SJCRH30 (cell line): Measurements from ENCODE around the gene DNAH1. TPM values are rescaled to one million over a fixed set of nuclear protein-coding genes. Genes with fewer than 3 reads are reported as not detected.
A peak's percentile ranks its signal among the peaks of the same experiment; 100 is the strongest.

Source experiments
- DNase-seq, 2 experiments: peaks; one replicate each; pipeline ENCODE4 v3.0.0-alpha.2; 2015 to 2020
- H3K27ac ChIP-seq: fragments of 250-450 bp; sonication (Bioruptor Pico); 2 replicates; pipeline ENCODE4 v1.5.1; 2020; ENCODE audit warnings: mild to moderate bottlenecking, moderate library complexity
- H3K27me3 ChIP-seq: fragments of 250-450 bp; sonication (Bioruptor Pico); 2 replicates; pipeline ENCODE4 v1.5.1; 2020; ENCODE audit warnings: mild to moderate bottlenecking, moderate library complexity
- H3K36me3 ChIP-seq: fragments of 250-450 bp; sonication (Bioruptor Pico); 2 replicates; pipeline ENCODE4 v1.5.1; 2020; ENCODE audit warnings: mild to moderate bottlenecking, moderate library complexity
- H3K4me1 ChIP-seq: fragments of 250-450 bp; sonication (Bioruptor Pico); 2 replicates; pipeline ENCODE4 v1.5.1; 2020; ENCODE audit warnings: mild to moderate bottlenecking, moderate library complexity
- H3K4me3 ChIP-seq: fragments of 250-450 bp; sonication (Bioruptor Pico); 2 replicates; pipeline ENCODE4 v1.5.1; 2020; ENCODE audit warnings: mild to moderate bottlenecking, moderate library complexity
- H3K9me3 ChIP-seq: fragments of 250-450 bp; sonication (Bioruptor Pico); replicated peaks from 2 replicates; pipeline ENCODE4 v1.5.1; 2020; ENCODE audit warnings: mild to moderate bottlenecking, moderate library complexity
- total RNA-seq: library from RNA; depleted of rRNA; stranded (reverse); fragments of >200 nt; shearing (Covaris generic); gene quantifications from 2 replicates; pipeline ENCODE4 v1.2.3, GENCODE V29; 2014; rRNA removed

DNAH1 gene
- total RNA-seq, 1 experiment from 2014 or later = 0.14 TPM

DNA sequence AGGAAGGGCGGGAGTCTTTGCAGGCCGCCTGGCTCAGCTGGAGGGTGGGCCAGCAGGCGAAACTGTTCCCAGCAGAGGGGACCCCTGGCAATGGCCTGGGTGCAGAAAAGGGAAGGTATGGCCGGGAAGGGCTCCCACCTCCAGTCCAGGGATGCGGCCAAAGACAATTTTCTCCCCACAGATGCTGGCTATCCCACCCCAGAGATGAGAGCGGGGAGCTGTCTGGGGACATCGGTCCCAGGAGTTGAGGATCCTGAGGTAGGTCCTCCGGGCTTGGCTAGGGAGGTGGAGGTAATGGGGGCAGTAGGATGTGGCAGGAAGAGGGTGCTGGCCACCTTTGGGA is 127.1 kb downstream of the DNAH1 start:
- no peak for DNase-seq
- H3K27ac ChIP-seq = no peak overlapping the region
- H3K4me3 ChIP-seq = no peak overlapping the region
- no peaks in the 10 kb centered on the region for H3K36me3 ChIP-seq
- no peaks in the 10 kb centered on the region for H3K4me1 ChIP-seq
- H3K9me3 ChIP-seq = no peaks in the 10 kb centered on the region
- no peaks in the 10 kb centered on the region for H3K27me3 ChIP-seq

DNA sequence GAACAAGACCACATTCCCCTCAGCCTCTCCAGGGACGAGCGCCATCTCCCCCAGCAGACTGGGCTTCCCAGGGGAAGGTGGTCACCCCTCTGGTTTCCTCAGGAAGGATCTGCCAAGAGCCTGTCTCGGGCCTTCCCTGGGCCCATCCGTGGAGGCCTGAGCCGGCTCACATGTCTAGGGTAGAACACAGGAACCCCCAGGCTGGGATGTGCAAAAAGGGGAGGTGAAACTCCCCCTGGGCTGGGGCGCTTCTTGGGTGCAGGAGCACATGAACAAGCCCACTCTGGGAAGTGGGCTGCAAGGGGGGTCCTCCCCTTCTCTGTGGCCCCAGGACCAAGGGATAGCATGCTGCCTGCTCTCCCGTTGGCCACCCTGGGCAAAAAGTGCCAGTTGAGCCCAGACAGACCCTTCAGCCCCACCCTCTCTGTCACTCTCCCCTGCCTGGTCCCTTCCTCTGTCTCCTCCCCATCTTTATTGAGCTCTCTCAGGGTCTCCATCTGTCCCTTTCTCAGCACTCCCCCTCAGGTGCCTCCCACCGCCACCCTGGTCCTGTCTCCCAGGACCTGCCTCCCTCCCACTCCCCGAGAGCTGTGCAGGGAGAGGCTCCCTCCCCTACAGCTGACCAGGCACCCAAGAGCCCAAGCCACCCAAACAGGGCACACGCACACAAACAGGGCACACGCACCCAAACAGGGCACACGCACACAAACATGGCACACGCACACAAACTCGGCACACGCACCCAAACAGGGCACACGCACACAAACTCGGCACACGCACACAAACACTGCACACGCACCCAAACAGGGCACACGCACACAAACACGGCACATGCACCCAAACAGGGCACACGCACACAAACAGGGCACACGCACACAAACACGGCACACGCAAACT is 127.9 kb downstream of the DNAH1 start:
- Histone ChIP-seq H3K4me1 (no peaks in the 10 kb centered on the region; the same call in 1 of the 2 replicates), H3K27ac (no peak overlapping the region), H3K4me3 (no peak overlapping the region), H3K36me3 (no peaks in the 10 kb centered on the region), H3K27me3 (no peaks in the 10 kb centered on the region), H3K9me3 (no peaks in the 10 kb centered on the region)
- DNase-seq = no peak

DNA sequence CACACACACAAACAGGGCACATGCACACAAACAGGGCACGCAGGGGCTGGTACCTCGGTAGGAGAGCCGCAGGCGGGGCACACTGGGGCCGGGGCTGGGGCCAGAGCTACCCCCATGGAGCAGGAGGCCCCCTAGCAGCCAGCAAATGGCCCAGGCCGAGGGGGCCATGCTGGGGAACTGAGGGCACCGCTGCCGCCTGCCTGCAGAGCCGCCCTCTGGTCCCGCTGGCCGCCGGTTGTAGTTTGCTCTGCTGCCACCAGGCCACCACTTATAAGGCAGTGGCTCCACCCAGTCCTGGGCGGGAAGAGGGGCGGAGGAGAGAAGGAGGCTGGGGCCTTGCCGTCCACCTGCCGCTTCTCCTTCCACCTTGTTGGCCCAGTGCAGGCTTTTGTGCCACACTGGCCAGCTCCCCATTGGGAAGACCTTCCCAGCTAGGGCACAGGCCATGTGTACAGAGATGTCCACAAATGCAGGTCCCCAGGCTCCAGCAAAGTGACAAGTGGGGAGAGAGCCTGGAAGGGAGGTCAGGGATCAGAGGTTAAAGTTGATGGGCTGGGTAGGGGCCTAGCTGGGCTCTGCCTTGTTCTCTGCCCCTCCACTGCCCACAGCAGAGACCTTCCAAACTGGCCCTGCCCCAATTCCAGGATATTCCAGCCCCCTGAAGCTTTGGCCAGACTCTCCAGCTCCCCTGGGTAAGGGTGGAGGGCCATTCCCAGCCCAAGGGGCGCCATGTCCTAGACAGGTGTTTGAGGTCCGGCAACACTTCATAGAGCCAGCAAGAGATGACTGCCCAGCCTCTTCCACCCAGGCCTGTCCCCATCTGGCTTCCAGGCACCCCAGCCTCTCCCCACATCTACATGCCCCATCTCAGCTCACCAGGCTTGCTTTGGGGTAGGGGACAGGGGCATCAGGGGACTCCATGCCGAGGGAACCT is 129.0 kb downstream of the DNAH1 start, which contains the start of gene SEMA3G:
TSS of gene SEMA3G (minus strand) at position 244 of the 934 bp plus-strand sequence. CDS start at position 168, 76 bp downstream.
- Histone ChIP-seq H3K9me3 (no peaks in the 10 kb centered on the region), H3K27me3 (no peaks in the 10 kb centered on the region), H3K4me3 (no peak within 1 kb of the TSS), H3K36me3 (no peaks in the 10 kb centered on the region), H3K4me1 (peaks cover under 1% of the 10 kb centered on the region), H3K27ac (no peak within 1 kb of the TSS)
- DNase-seq = peak; percentile 55 to 58

DNA sequence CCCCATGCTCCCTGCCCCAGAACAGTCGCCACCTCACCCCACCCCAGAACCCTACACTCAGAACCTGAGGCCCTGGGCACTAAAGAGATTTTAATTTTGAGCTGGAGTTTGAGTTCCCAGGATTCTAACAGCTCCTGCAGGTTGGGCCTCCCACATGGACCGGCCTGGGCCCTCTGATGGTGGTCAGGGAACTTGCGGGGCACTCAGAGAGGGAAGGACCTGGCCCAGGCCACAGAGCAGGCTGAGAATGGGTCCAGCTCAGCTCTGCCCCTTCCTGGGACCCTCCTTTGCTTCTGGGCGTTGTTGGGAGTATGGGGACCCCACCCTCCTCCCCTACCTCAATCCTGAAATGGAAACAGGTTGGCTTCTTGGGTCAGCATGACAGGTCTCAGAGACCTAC is 129.9 kb downstream of the DNAH1 start:
- no peak for DNase-seq
- no peaks in the 10 kb centered on the region for H3K36me3 ChIP-seq
- H3K4me3 ChIP-seq = no peak overlapping the region
- H3K27ac ChIP-seq = no peak overlapping the region
- H3K27me3 ChIP-seq = no peaks in the 10 kb centered on the region
- no peaks in the 10 kb centered on the region for H3K9me3 ChIP-seq
- H3K4me1 ChIP-seq = peaks cover 10% of the 10 kb centered on the region

DNA sequence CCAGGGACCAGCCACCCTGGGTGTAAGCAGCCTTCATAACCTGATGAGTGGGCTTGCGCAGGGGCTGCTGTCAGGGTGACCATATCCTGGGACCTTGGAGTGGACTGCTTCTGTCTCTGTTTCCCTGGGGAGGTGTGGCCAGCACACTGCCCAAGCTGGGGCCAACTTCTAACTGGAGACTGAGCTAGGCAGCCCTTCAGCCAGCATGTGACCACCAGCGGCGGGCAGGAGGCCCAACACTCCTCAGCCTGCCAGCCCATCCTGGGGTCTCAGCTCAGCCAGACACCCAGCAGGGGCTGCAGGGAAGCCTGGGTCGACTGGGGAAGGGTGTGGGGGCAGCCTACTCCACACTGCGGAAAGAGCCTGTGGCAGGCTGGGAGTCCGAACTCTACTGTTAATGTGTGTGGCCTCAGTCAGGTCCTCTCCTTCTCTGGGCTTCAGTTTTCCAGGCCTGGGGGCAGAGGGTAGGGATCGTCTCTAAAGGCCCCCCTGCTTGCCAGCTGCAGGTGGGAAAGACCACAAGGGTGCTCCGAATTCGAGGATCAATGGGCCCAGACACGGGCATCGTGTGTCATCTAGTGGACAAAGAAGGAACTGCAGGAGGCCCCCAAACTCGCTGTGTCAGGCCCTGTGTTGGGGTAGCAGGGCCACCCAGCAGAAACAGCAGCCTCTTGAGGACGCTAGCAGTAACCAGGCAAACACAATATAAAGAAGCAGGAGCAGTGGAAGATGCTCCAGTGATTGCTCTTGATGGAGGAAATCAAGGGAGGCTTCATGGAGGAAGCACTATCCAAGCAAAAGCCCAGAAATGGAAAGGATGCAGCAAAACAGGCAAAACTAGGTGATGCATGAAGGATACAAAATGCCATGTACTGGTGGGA is 130.8 kb downstream of the DNAH1 start:
- no peaks in the 10 kb centered on the region for H3K9me3 ChIP-seq
- no peaks in the 10 kb centered on the region for H3K36me3 ChIP-seq
- DNase-seq = peak; percentile 69 to 88
- no peak overlapping the region for H3K27ac ChIP-seq
- H3K4me1 ChIP-seq = peaks cover 10% of the 10 kb centered on the region
- H3K27me3 ChIP-seq = no peaks in the 10 kb centered on the region
- no peak overlapping the region for H3K4me3 ChIP-seq

DNA sequence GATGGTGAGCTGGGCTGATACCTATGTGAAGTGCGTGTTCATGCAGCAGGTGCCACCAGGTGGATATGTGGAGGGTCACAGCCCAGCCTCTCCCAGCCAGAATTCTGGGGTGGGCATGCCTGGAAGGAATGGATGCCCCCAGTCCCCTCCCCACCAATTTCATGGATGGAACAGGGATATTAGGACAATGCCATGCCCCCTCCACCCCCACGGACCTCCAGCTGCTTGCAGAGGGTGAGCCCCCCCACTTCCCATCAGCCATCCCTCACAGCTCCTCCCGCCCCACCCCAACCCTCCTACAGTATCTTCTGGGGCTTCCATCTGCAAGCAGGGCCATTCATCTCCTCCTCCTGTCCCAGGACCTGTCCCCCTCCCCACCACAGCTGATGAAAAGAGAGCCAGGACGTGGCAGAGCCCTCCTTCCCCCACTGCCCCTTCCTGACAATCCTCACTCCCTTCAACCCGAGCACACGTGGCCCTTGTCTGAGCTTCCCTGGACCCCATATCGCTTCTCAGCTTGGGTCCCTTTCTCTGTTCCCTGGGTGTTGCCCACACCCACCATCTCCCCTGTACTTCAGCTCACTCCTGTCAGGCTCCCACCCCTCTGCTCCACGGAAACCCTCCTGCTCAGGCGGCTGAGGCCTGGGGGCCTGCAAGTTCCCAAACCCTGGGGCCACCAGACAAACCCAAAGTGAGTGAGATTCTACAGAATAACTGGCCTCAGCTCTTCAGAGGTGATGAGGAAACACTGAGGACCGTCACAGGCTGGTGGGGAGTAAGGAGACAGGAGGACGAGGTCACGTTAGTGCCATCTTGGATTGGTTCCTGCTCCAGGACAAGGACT is 131.6 kb downstream of the DNAH1 start:
- Histone ChIP-seq H3K36me3 (no peaks in the 10 kb centered on the region), H3K9me3 (no peaks in the 10 kb centered on the region), H3K4me3 (no peak overlapping the region), H3K27ac (no peak overlapping the region), H3K4me1 (peaks cover 15% of the 10 kb centered on the region), H3K27me3 (no peaks in the 10 kb centered on the region)
- DNase-seq = no peak

Other genes starting within 250 kb of the DNAH1 start
- gene POC1A, start 161.9 kb upstream of the DNAH1 start, total RNA-seq = 27.1 and 28.3 TPM in 2 replicates
- 46.8 and 50.3 TPM in 2 replicates for gene ALAS1, start 118.2 kb upstream of the DNAH1 start, total RNA-seq
- not detected in 2 replicates for gene TLR9, start 90.7 kb upstream of the DNAH1 start, total RNA-seq
- gene TWF2, start 77.2 kb upstream of the DNAH1 start, total RNA-seq = 32.3 and 32.7 TPM in 2 replicates
- 6.1 and 7.6 TPM in 2 replicates for gene PPM1M, start 70.6 kb upstream of the DNAH1 start, total RNA-seq
- gene WDR82, start 37.7 kb upstream of the DNAH1 start, total RNA-seq = 93.9 and 97.1 TPM in 2 replicates
- 5.5 and 6.5 TPM in 2 replicates for gene GLYCTK, start 28.5 kb upstream of the DNAH1 start, total RNA-seq
- gene BAP1, start 93.7 kb downstream of the DNAH1 start, total RNA-seq = 65.9 and 71.2 TPM in 2 replicates
- gene PHF7, start 94.3 kb downstream of the DNAH1 start, total RNA-seq = 4.8 and 5.7 TPM in 2 replicates
- gene SEMA3G, start 128.8 kb downstream of the DNAH1 start, total RNA-seq = 0.03 and 0.10 TPM in 2 replicates
- gene TNNC1, start 137.7 kb downstream of the DNAH1 start, total RNA-seq = 8.5 and 10.5 TPM in 2 replicates
- 32.8 and 43.5 TPM in 2 replicates for gene NISCH, start 139.3 kb downstream of the DNAH1 start, total RNA-seq
- gene STAB1, start 179.0 kb downstream of the DNAH1 start, total RNA-seq = not detected in 2 replicates
- 140 and 152 TPM in 2 replicates for gene NT5DC2, start 217.5 kb downstream of the DNAH1 start, total RNA-seq
- 12.7 and 13.2 TPM in 2 replicates for gene UQCC5, start 220.3 kb downstream of the DNAH1 start, total RNA-seq